ENCODE measurements around the gene ALLC.

DNA sequence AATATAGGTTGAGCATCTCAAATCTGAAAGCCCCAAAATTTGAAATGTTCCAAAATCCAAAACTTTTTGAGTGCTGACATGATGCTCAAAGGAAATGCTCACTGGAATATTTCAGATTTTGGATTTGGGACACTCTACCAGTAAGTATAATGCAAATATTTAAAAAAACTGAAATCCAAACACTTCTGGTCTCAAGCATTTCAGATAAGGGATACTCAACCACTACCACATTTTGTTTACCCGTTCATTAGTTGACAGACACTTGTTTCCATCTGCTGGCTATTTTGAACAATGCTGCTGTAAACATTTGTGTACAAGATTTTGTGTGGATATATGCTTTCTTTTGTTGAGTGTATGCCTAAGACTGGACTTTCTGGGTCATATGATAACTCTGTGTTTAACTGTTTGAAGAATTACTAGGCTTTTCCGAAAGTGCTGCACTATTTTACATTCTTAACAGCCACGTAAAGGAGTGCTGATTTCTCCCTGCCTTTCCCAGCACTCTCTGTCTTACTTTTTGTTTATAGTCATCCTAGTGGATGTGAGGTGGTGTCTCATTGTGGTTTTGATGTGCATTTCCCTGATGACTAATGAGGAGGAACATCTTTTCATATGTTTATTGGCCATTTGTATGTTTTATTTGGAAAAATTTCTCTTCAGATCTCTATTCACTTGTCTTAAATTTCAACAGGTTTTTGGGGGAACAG lies 25.9 kb downstream of the ALLC start:
- TF ChIP-seq, protein P1, sequence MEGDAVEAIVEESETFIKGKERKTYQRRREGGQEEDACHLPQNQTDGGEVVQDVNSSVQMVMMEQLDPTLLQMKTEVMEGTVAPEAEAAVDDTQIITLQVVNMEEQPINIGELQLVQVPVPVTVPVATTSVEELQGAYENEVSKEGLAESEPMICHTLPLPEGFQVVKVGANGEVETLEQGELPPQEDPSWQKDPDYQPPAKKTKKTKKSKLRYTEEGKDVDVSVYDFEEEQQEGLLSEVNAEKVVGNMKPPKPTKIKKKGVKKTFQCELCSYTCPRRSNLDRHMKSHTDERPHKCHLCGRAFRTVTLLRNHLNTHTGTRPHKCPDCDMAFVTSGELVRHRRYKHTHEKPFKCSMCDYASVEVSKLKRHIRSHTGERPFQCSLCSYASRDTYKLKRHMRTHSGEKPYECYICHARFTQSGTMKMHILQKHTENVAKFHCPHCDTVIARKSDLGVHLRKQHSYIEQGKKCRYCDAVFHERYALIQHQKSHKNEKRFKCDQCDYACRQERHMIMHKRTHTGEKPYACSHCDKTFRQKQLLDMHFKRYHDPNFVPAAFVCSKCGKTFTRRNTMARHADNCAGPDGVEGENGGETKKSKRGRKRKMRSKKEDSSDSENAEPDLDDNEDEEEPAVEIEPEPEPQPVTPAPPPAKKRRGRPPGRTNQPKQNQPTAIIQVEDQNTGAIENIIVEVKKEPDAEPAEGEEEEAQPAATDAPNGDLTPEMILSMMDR (IDR thresholded peaks at IDR 0.05) = no peak
- no peak for TF ChIP-seq POLR2A (IDR thresholded peaks at IDR 0.05)

Data from testis (tissue), 2 donors.